Fibroblast of lung (primary cell): Measurements from ENCODE around the gene IL18R1. TPM values are rescaled to one million over a fixed set of nuclear protein-coding genes. Genes with fewer than 3 reads are reported as not detected.

ENCODE experiments used
- DNase-seq, 2 donors: peaks; one replicate each; pipeline versions ENCODE4 v3.0.0 to v3.0.0-alpha.2; 2010; ENCODE audit warnings: low read depth in 2 of 2
- H2AFZ ChIP-seq: 2 replicates; pipeline ENCODE4 v1.5.1; 2012; ENCODE audit warnings: low read length, control low read depth, inconsistent platforms
- H3K27ac ChIP-seq: 2 replicates; pipeline ENCODE4 v1.5.1; 2011; ENCODE audit warnings: low read length, control low read depth; ENCODE audit not compliant: insufficient read depth
- H3K27me3 ChIP-seq: 2 replicates; pipeline ENCODE4 v1.5.1; 2011; ENCODE audit warnings: mild to moderate bottlenecking, low read length; ENCODE audit not compliant: control insufficient read depth, insufficient read depth
- H3K36me3 ChIP-seq: 2 replicates; pipeline ENCODE4 v1.5.1; 2011; ENCODE audit warnings: low read length; ENCODE audit not compliant: control insufficient read depth, insufficient read depth
- H3K4me1 ChIP-seq: 2 replicates; pipeline ENCODE4 v1.5.1; 2011; ENCODE audit warnings: low read length; ENCODE audit not compliant: control insufficient read depth, insufficient read depth; ENCODE audit errors: extremely low read depth
- H3K4me2 ChIP-seq: 2 replicates; pipeline ENCODE4 v1.5.1; 2011; ENCODE audit warnings: low read length, control low read depth; ENCODE audit not compliant: insufficient read depth; ENCODE audit errors: extremely low read depth
- H3K4me3 ChIP-seq, 4 experiments: fragments of 200-600 bp in 1 of 4; sonication (generic) in 1 of 4; replicated peaks in 1 of 4; 2 replicates each; pipeline ENCODE4 v1.5.1; 2011 to 2016; ENCODE audit warnings: low read length in 4 of 4, low read depth in 3 of 4, mild to moderate bottlenecking in 3 of 4, control low read depth in 2 of 4, inconsistent platforms in 1 of 4, mixed read lengths in 1 of 4; ENCODE audit not compliant: insufficient read depth in 1 of 4; ENCODE audit errors: control extremely low read depth in 1 of 4
- H3K79me2 ChIP-seq: 2 replicates; pipeline ENCODE4 v1.5.1; 2012; ENCODE audit warnings: mild to moderate bottlenecking, low read length, inconsistent platforms; ENCODE audit not compliant: control insufficient read depth, insufficient read depth
- H3K9ac ChIP-seq: 2 replicates; pipeline ENCODE4 v1.5.1; 2011; ENCODE audit warnings: mild to moderate bottlenecking, low read length, control low read depth; ENCODE audit not compliant: insufficient read depth
- H3K9me3 ChIP-seq: 2 replicates; pipeline ENCODE4 v1.5.1; 2012; ENCODE audit warnings: low read depth, low read length; ENCODE audit not compliant: control insufficient read depth, insufficient read depth
- H4K20me1 ChIP-seq: 2 replicates; pipeline ENCODE4 v1.5.1; 2011; ENCODE audit warnings: low read length; ENCODE audit not compliant: control insufficient read depth, insufficient read depth; ENCODE audit errors: extremely low read depth
- CTCF ChIP-seq, 2 donors: IDR thresholded peaks in 1 of 2; conservative IDR thresholded peaks in 1 of 2; 1 replicate in 1 of 2; 2 replicates in 1 of 2; pipeline ENCODE4 v1.5.1; 2011 to 2012; ENCODE audit warnings: low read length in 2 of 2, control low read depth in 1 of 2, inconsistent platforms in 1 of 2, low read depth in 1 of 2, mild to moderate bottlenecking in 1 of 2
- EZH2 ChIP-seq: IDR thresholded peaks from 2 replicates; pipeline ENCODE4 v1.5.1; 2012; ENCODE audit warnings: low read length, control low read depth, mild to moderate bottlenecking; ENCODE audit errors: missing control alignments
- polyA plus RNA-seq, 2 donors: library from polyadenylated mRNA; depleted of rRNA in 1 of 2; stranded (reverse) in 1 of 2; unstranded in 1 of 2; fragments of >200 nt; gene quantifications; 2 replicates each; pipeline ENCODE4 v1.2.1, GENCODE V29; 2011 to 2012; ENCODE audit warnings: missing spikeins in 1 of 2
- total RNA-seq: library from RNA; depleted of rRNA; stranded (reverse); fragments of >200 nt; gene quantifications from 2 replicates; pipeline ENCODE4 v1.2.1, GENCODE V29; 2014

IL18R1 gene
- total and polyA plus RNA-seq, 2 donors (not counting 1 experiment from before 2014, with no cell fraction given): 0.10 to 0.50 TPM

- Histone ChIP-seq H3K9ac (no peak overlapping the region), H4K20me1 (no peaks in the 10 kb centered on the region), H3K36me3 (no peaks in the 10 kb centered on the region), H3K4me2 (no peak overlapping the region), H3K4me1 (no peaks in the 10 kb centered on the region), H3K27ac (no peak overlapping the region), H3K9me3 (no peaks in the 10 kb centered on the region), H2AFZ (no peak overlapping the region), H3K27me3 (peaks cover 9% of the 10 kb centered on the region), H3K79me2 (no peaks in the 10 kb centered on the region), H3K4me3 (no peak overlapping the region)
- no peak for TF ChIP-seq CTCF (conservative IDR thresholded peaks at IDR 0.05 in 1 of 2, IDR thresholded peaks at IDR 0.05 in 1 of 2; ENCODE audit: low read depth in 1 of 2, low read length in 2 of 2)
- no peak for TF ChIP-seq EZH2
- DNase-seq: no peak
These were observed 10.2 kb upstream of the IL18R1 start for GRCh38 chr2:102345329-102345920.

- H3K4me2 ChIP-seq: no peak overlapping the region
- H2AFZ ChIP-seq: no peak overlapping the region
- no peaks in the 10 kb centered on the region for H3K9me3 ChIP-seq
- no peaks in the 10 kb centered on the region for H4K20me1 ChIP-seq
- DNase-seq: no peak
- H3K79me2 ChIP-seq: no peaks in the 10 kb centered on the region
- H3K36me3 ChIP-seq: no peaks in the 10 kb centered on the region
- H3K9ac ChIP-seq: no peak overlapping the region
- no peak overlapping the region for H3K4me3 ChIP-seq
- H3K27me3 ChIP-seq: peaks cover 9% of the 10 kb centered on the region
- no peak overlapping the region for H3K27ac ChIP-seq
- H3K4me1 ChIP-seq: no peaks in the 10 kb centered on the region
- no peak for TF ChIP-seq EZH2
- TF ChIP-seq CTCF (conservative IDR thresholded peaks at IDR 0.05 in 1 of 2, IDR thresholded peaks at IDR 0.05 in 1 of 2; ENCODE audit: low read depth in 1 of 2, low read length in 2 of 2): no peak
These were observed 9.0 kb upstream of the IL18R1 start for GRCh38 chr2:102346381-102347130.

GRCh38 chr2:102350137-102350793, 5.3 kb upstream of the IL18R1 start:
- Histone ChIP-seq H3K36me3 (no peaks in the 10 kb centered on the region), H4K20me1 (no peaks in the 10 kb centered on the region), H3K4me3 (no peak overlapping the region), H3K9me3 (no peaks in the 10 kb centered on the region), H3K4me1 (no peaks in the 10 kb centered on the region), H3K9ac (no peak overlapping the region), H3K79me2 (no peaks in the 10 kb centered on the region), H3K27me3 (peaks cover 8% of the 10 kb centered on the region), H2AFZ (no peak overlapping the region), H3K27ac (no peak overlapping the region), H3K4me2 (no peak overlapping the region)
- no peak for TF ChIP-seq CTCF (conservative IDR thresholded peaks at IDR 0.05 in 1 of 2, IDR thresholded peaks at IDR 0.05 in 1 of 2; ENCODE audit: low read depth in 1 of 2, low read length in 2 of 2)
- no peak for TF ChIP-seq EZH2
- no peak for DNase-seq
